Pancreas (tissue), 10 donors: ENCODE data around the gene OR2AT4. TPM values are rescaled to one million over a fixed set of nuclear protein-coding genes. Genes with fewer than 3 reads are reported as not detected.

Experiments
- ATAC-seq, 4 donors: fragments of 200-7000 bp; cut with Tn5 transposase; one replicate each; pipeline versions ENCODE4 v1.8.0 to v1.9.1; 2020; ENCODE audit warnings: mild to moderate bottlenecking in 4 of 4, moderate library complexity in 4 of 4
- DNase-seq, 6 donors: peaks; one replicate each; pipeline ENCODE4 v3.0.0-alpha.2; 2020
- FAIRE-seq: peaks from 2 replicates; lab custom pipeline; 2012; peaks lifted over from hg19 to GRCh38; lab: Jason Lieb, UNC
- H3K27ac ChIP-seq, 4 donors: fragments of 200-600 bp; sonication (generic); 1 replicate in 3 of 4; 2 replicates in 1 of 4; pipeline versions ENCODE4 v1.5.0 to v1.8.0; 2020
- H3K27me3 ChIP-seq, 4 donors: fragments of 200-600 bp; one replicate each; pipeline ENCODE4 v1.8.0; 2021
- H3K36me3 ChIP-seq, 3 donors: fragments of 200-600 bp; sonication (generic) in 1 of 3; one replicate each; pipeline versions ENCODE4 v1.5.0 to v1.8.0; 2020 to 2021
- H3K4me1 ChIP-seq, 3 donors: fragments of 200-600 bp; one replicate each; pipeline ENCODE4 v1.8.0; 2021
- H3K4me3 ChIP-seq, 4 donors: fragments of 200-600 bp; sonication (generic) in 2 of 4; one replicate each; pipeline versions ENCODE4 v1.5.0 to v1.8.0; 2020 to 2021
- H3K9me3 ChIP-seq, 4 donors: fragments of 200-600 bp; one replicate each; pipeline ENCODE4 v1.8.0; 2021
- CTCF ChIP-seq, 4 donors: fragments of 200-600 bp; sonication (generic) in 3 of 4; IDR thresholded peaks; one replicate each; pipeline versions ENCODE4 v1.5.0 to v1.8.0; 2021; ENCODE audit warnings: antibody characterized with exemption in 4 of 4
- WGBS, 2 donors: extraction: QIAGEN DNeasy Blood & Tissue Kit; methylation state at CpG; one replicate each; pipeline ENCODE4 v1.1.7; 2013; 5-methylcytosine and 5-hydroxymethylcytosine counted together
- intact Hi-C, 3 donors: fragments of 100-400 bp; cut with DNase I; formaldehyde crosslinking; loops; one replicate each; pipeline versions ENCODE4 v1.11.1 to v1.14.2; 2022
- polyA plus RNA-seq, 2 donors: library from polyadenylated mRNA; stranded (reverse); fragments of 200-250 nt; gene quantifications; one replicate each; pipeline ENCODE4 v1.2.3, GENCODE V29; 2013
- total RNA-seq, 6 donors: library from RNA; stranded (reverse); fragmentation: NEBNext Ultra II Directional in 4 of 6; extraction: Animal tissue kit (Norgen Biotek cat#: 25700) in 4 of 6; gene quantifications; one replicate each; pipeline versions ENCODE4 v1.2.1 to v1.2.4, GENCODE V29; 2021 to 2023
- donor health status: healthy with polysubstance abuse.
- donor health status: DM: no; HTN: no; CAD: no; lungs with moderate emphysema.
- donor health status: DM: no; HTN: no; CAD: no.
- donor health status: control.
- donor health status: control.
- donor health status: Bipolar disorder and iron deficiency.
- donor health status: DM: yes; HTN: yes; CAD: no.
- donor health status: DM: no; HTN: no; CAD: no.
- donor health status: DM: no; HTN: no; CAD: no.
- donor health status: DM: yes; HTN: yes; CAD: no.

The OR2AT4 gene
- total and polyA plus RNA-seq, 8 donors, result under 0.01 TPM; not detected in 7

- no peak for FAIRE-seq
- TF ChIP-seq CTCF (IDR thresholded peaks at IDR 0.05), result no peak
- no peak overlapping the region for H3K27ac ChIP-seq
- 76 to 77% methylated on average over 1 of the region's 1 CpG for WGBS, 2 donors
- no peaks in the 10 kb centered on the region for H3K4me1 ChIP-seq
- no peaks in the 10 kb centered on the region for H3K36me3 ChIP-seq
- H3K4me3 ChIP-seq, result no peak overlapping the region
- DNase-seq, result no peak
- ATAC-seq, result no peak
- no peaks in the 10 kb centered on the region for H3K27me3 ChIP-seq
- no peaks in the 10 kb centered on the region for H3K9me3 ChIP-seq
- intact Hi-C loops, result no loop called here
These were observed 13.5 kb downstream of the OR2AT4 start for GRCh38 chr11:75083217-75083605.

GRCh38 chr11:75082601-75083216 lies 14.0 kb downstream of the OR2AT4 start:
- FAIRE-seq, result no peak
- Histone ChIP-seq H3K36me3 (no peaks in the 10 kb centered on the region), H3K9me3 (no peaks in the 10 kb centered on the region), H3K27me3 (no peaks in the 10 kb centered on the region), H3K4me3 (no peak overlapping the region), H3K27ac (no peak overlapping the region), H3K4me1 (no peaks in the 10 kb centered on the region)
- intact Hi-C loops, result no loop called here
- DNase-seq, result no peak
- no peak for TF ChIP-seq CTCF (IDR thresholded peaks at IDR 0.05)
- WGBS, 2 donors, result 72 to 78% methylated on average over 8 of the region's 8 CpGs
- ATAC-seq, result no peak

GRCh38 chr11:75079546-75079945 lies 17.1 kb downstream of the OR2AT4 start:
- Histone ChIP-seq H3K36me3 (no peaks in the 10 kb centered on the region), H3K9me3 (no peaks in the 10 kb centered on the region), H3K4me1 (no peaks in the 10 kb centered on the region), H3K4me3 (no peak overlapping the region), H3K27me3 (no peaks in the 10 kb centered on the region), H3K27ac (no peak overlapping the region)
- intact Hi-C loops, result no loop called here
- TF ChIP-seq CTCF (IDR thresholded peaks at IDR 0.05), result no peak
- 75 to 79% methylated on average over 4 of the region's 4 CpGs for WGBS, 2 donors
- FAIRE-seq (no peak), DNase-seq (no peak), ATAC-seq (no peak)

- 82 to 93% methylated on average over 2 of the region's 2 CpGs for WGBS, 2 donors
- DNase-seq, result no peak
- TF ChIP-seq CTCF (IDR thresholded peaks at IDR 0.05), result no peak
These were observed 18.4 kb downstream of the OR2AT4 start for GRCh38 chr11:75078233-75078632.

GRCh38 chr11:75077316-75077715 lies 19.4 kb downstream of the OR2AT4 start:
- intact Hi-C loops, result no loop called here
- FAIRE-seq, result no peak
- peak in 2 of 4 donors; percentile 38 to 62 for ATAC-seq
- WGBS, 2 donors, result 70 to 73% methylated on average over 7 of the region's 7 CpGs
- Histone ChIP-seq H3K4me1 (no peaks in the 10 kb centered on the region), H3K27ac (no peak overlapping the region), H3K4me3 (no peak overlapping the region), H3K36me3 (no peaks in the 10 kb centered on the region), H3K9me3 (no peaks in the 10 kb centered on the region), H3K27me3 (no peaks in the 10 kb centered on the region)
- no peak for TF ChIP-seq CTCF (IDR thresholded peaks at IDR 0.05)
- DNase-seq, result no peak

More at GRCh38 chr11:75078233-75078632, 18.4 kb downstream of the OR2AT4 start:
- H3K27me3 ChIP-seq, result no peaks in the 10 kb centered on the region
- ATAC-seq, result no peak
- no peaks in the 10 kb centered on the region for H3K9me3 ChIP-seq
- FAIRE-seq, result no peak
- H3K36me3 ChIP-seq, result no peaks in the 10 kb centered on the region
- no peak overlapping the region for H3K27ac ChIP-seq
- intact Hi-C loops, result no loop called here
- H3K4me3 ChIP-seq, result no peak overlapping the region
- H3K4me1 ChIP-seq, result no peaks in the 10 kb centered on the region
